Neural cell (in vitro differentiated cells): ENCODE measurements around the gene TMEM258. TPM values are rescaled to one million over a fixed set of nuclear protein-coding genes. Genes with fewer than 3 reads are reported as not detected.

Experiments used
- H2AFZ ChIP-seq: fragments of 200-600, 300-800 bp; sonication (generic), shearing (Covaris generic); 2 replicates; pipeline ENCODE4 v1.6.0; 2014; ENCODE audit warnings: low read depth, mild to moderate bottlenecking, antibody characterized with exemption, low read length, moderate library complexity
- H3F3A ChIP-seq: fragments of 200-600 bp; shearing (Covaris generic); 2 replicates; pipeline ENCODE4 v1.6.1; 2016; ENCODE audit warnings: mild to moderate bottlenecking, moderate library complexity, mixed read lengths, antibody characterized with exemption, low read length; ENCODE audit not compliant: insufficient read depth, poor library complexity, severe bottlenecking
- H3K27ac ChIP-seq: fragments of 200-600, 300-800 bp; sonication (generic), shearing (Covaris generic); 2 replicates; pipeline ENCODE4 v1.5.1; 2014; ENCODE audit warnings: mild to moderate bottlenecking, low read length, moderate library complexity
- H3K27me3 ChIP-seq: fragments of 300-800, 200-600 bp; sonication (generic), shearing (Covaris generic); 2 replicates; pipeline ENCODE4 v1.6.0; 2014; ENCODE audit warnings: mild to moderate bottlenecking, low read depth, low read length, moderate library complexity; ENCODE audit not compliant: insufficient read depth
- H3K36me3 ChIP-seq: fragments of 300-800, 200-600 bp; sonication (generic), shearing (Covaris generic); 2 replicates; pipeline ENCODE4 v1.5.1; 2014; ENCODE audit warnings: mild to moderate bottlenecking, antibody characterized with exemption, low read length, moderate library complexity; ENCODE audit not compliant: insufficient read depth
- H3K4me2 ChIP-seq: fragments of 300-800, 200-600 bp; sonication (generic), shearing (Covaris generic); 2 replicates; pipeline ENCODE4 v1.6.0; 2014; ENCODE audit warnings: mild to moderate bottlenecking, low read length
- H3K4me3 ChIP-seq: fragments of 300-800, 200-600 bp; sonication (generic), shearing (Covaris generic); 2 replicates; pipeline ENCODE4 v1.5.1; 2014; ENCODE audit warnings: mild to moderate bottlenecking, low read length, moderate library complexity
- H3K79me2 ChIP-seq: fragments of 200-600 bp; shearing (Covaris generic); replicated peaks from 2 replicates; pipeline ENCODE4 v1.6.0; 2014; ENCODE audit warnings: mild to moderate bottlenecking, low read length, moderate library complexity; ENCODE audit not compliant: insufficient read depth
- H3K9ac ChIP-seq: fragments of 300-800, 200-600 bp; sonication (generic), shearing (Covaris generic); 2 replicates; pipeline ENCODE4 v1.6.1; 2016; ENCODE audit warnings: mild to moderate bottlenecking, low read length, mixed read lengths
- H3K9me2 ChIP-seq: fragments of 200-600 bp; shearing (Covaris generic); 2 replicates; pipeline ENCODE4 v1.6.1; 2016; ENCODE audit warnings: mild to moderate bottlenecking, low read length, mixed read lengths; ENCODE audit not compliant: insufficient read depth
- H3K9me3 ChIP-seq: fragments of 200-600, 300-800 bp; sonication (generic), shearing (Covaris generic); 2 replicates; pipeline ENCODE4 v1.6.1; 2016; ENCODE audit warnings: mild to moderate bottlenecking, mixed run types, low read length, moderate library complexity, mixed read lengths
- H4K20me1 ChIP-seq: fragments of 200-600 bp; shearing (Covaris generic); 2 replicates; pipeline ENCODE4 v1.6.1; 2016; ENCODE audit warnings: mild to moderate bottlenecking, mixed run types; ENCODE audit not compliant: insufficient read depth
- EP300 ChIP-seq: fragments of 450-650 bp; conservative IDR thresholded peaks from 2 replicates; pipeline ENCODE4 v1.6.1; 2014; ENCODE audit warnings: antibody characterized with exemption, mild to moderate bottlenecking, moderate library complexity; ENCODE audit not compliant: poor library complexity, severe bottlenecking
- EZH2 ChIP-seq: fragments of 200-600, 300-800 bp; shearing (Covaris generic), sonication (generic); IDR thresholded peaks from 2 replicates; pipeline ENCODE4 v1.6.1; 2014; ENCODE audit warnings: antibody characterized with exemption, low read length, borderline replicate concordance, mild to moderate bottlenecking; ENCODE audit not compliant: insufficient read depth, poor library complexity, severe bottlenecking
- MXI1 ChIP-seq: fragments of 450-650 bp; conservative IDR thresholded peaks from 2 replicates; pipeline ENCODE4 v1.6.1; 2014; ENCODE audit warnings: antibody characterized with exemption, mild to moderate bottlenecking; ENCODE audit not compliant: poor library complexity, severe bottlenecking
- POLR2AphosphoS5 ChIP-seq: IDR thresholded peaks from 2 replicates; pipeline ENCODE4 v1.6.1; 2012
- RAD21 ChIP-seq: fragments of 450-650 bp; conservative IDR thresholded peaks from 2 replicates; pipeline ENCODE4 v1.6.1; 2014; ENCODE audit warnings: antibody characterized with exemption, mild to moderate bottlenecking, moderate library complexity
- SMC3 ChIP-seq: fragments of 450-650 bp; conservative IDR thresholded peaks from 2 replicates; pipeline ENCODE4 v1.6.1; 2014; ENCODE audit warnings: antibody characterized with exemption, mild to moderate bottlenecking, moderate library complexity; ENCODE audit not compliant: poor library complexity
- TAF1 ChIP-seq: IDR thresholded peaks from 2 replicates; pipeline ENCODE4 v1.6.1; 2012; ENCODE audit warnings: low read depth
- polyA plus RNA-seq: library from polyadenylated mRNA; depleted of rRNA; stranded (reverse); fragments of >200 nt; gene quantifications from 2 replicates; pipeline ENCODE4 v1.2.3, GENCODE V29; 2014
- TF ChIP-seq, protein P1 (sequence below): IDR thresholded peaks from 2 replicates; pipeline ENCODE4 v1.6.1; 2012; ENCODE audit warnings: borderline replicate concordance
- TF ChIP-seq, protein P2 (sequence below): fragments of 450-650 bp; IDR thresholded peaks from 2 replicates; pipeline ENCODE4 v1.5.1; 2014; ENCODE audit warnings: antibody characterized with exemption, mild to moderate bottlenecking, moderate library complexity; ENCODE audit not compliant: poor library complexity, severe bottlenecking

Gene TMEM258
- polyA plus RNA-seq, 1 donor from 2014 or later = 134 TPM

DNA sequence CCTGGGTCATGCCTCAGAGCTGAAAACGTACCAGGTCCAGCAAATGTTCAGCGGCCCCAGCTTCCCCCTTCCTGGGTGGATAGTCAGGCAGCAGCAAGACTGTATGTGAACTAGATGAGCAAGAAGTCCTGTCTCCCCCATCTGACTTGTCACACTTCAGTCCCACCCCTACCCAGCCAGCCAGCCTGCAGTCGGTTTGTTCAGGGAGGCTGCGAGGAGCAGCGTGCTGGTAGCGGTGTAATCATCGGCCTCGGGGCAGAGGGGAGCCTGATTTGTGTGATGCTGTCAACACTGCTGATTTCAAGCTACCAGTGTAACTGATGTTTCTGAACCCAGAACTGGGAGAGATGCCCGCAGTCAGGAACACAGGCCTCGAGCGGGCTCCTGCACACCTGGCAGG, 9.6 kb downstream of the TMEM258 start:
- Histone ChIP-seq H3K9me3 (no peaks in the 10 kb centered on the region), H2AFZ (no peak overlapping the region), H4K20me1 (no peaks in the 10 kb centered on the region), H3K9me2 (no peaks in the 10 kb centered on the region), H3K4me2 (no peak overlapping the region), H3K27ac (no peak overlapping the region), H3K36me3 (no peaks in the 10 kb centered on the region), H3K4me3 (no peak overlapping the region), H3K9ac (no peak overlapping the region), H3K79me2 (no peaks in the 10 kb centered on the region), H3K27me3 (no peaks in the 10 kb centered on the region), H3F3A (no peaks in the 10 kb centered on the region)
- TF ChIP-seq, protein P1, sequence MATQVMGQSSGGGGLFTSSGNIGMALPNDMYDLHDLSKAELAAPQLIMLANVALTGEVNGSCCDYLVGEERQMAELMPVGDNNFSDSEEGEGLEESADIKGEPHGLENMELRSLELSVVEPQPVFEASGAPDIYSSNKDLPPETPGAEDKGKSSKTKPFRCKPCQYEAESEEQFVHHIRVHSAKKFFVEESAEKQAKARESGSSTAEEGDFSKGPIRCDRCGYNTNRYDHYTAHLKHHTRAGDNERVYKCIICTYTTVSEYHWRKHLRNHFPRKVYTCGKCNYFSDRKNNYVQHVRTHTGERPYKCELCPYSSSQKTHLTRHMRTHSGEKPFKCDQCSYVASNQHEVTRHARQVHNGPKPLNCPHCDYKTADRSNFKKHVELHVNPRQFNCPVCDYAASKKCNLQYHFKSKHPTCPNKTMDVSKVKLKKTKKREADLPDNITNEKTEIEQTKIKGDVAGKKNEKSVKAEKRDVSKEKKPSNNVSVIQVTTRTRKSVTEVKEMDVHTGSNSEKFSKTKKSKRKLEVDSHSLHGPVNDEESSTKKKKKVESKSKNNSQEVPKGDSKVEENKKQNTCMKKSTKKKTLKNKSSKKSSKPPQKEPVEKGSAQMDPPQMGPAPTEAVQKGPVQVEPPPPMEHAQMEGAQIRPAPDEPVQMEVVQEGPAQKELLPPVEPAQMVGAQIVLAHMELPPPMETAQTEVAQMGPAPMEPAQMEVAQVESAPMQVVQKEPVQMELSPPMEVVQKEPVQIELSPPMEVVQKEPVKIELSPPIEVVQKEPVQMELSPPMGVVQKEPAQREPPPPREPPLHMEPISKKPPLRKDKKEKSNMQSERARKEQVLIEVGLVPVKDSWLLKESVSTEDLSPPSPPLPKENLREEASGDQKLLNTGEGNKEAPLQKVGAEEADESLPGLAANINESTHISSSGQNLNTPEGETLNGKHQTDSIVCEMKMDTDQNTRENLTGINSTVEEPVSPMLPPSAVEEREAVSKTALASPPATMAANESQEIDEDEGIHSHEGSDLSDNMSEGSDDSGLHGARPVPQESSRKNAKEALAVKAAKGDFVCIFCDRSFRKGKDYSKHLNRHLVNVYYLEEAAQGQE = no peak
- TF ChIP-seq EP300 = no peak
- TF ChIP-seq TAF1 = no peak
- no peak for TF ChIP-seq SMC3
- no peak for TF ChIP-seq EZH2

DNA sequence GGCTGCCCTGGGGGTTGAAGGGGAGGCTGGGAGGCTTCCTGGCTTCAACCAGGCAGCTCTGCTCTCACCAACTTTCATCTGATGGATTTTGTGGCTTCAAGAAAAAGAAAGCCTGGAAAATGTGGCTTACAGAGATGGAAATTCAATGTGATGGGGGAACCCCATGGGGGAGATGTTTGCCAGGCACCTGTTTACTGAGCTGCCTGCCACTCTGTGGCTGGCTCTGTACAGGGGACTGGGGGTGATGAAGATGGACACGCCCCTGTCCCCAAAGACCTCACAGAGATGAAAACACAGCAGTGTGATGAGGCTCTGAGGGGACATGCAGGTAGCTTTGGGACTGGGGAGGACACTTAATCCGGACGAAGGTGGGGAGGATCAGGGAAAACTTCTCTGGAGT, 10.1 kb downstream of the TMEM258 start:
- TF ChIP-seq, protein P2, sequence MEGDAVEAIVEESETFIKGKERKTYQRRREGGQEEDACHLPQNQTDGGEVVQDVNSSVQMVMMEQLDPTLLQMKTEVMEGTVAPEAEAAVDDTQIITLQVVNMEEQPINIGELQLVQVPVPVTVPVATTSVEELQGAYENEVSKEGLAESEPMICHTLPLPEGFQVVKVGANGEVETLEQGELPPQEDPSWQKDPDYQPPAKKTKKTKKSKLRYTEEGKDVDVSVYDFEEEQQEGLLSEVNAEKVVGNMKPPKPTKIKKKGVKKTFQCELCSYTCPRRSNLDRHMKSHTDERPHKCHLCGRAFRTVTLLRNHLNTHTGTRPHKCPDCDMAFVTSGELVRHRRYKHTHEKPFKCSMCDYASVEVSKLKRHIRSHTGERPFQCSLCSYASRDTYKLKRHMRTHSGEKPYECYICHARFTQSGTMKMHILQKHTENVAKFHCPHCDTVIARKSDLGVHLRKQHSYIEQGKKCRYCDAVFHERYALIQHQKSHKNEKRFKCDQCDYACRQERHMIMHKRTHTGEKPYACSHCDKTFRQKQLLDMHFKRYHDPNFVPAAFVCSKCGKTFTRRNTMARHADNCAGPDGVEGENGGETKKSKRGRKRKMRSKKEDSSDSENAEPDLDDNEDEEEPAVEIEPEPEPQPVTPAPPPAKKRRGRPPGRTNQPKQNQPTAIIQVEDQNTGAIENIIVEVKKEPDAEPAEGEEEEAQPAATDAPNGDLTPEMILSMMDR = no peak
- TF ChIP-seq SMC3 = no peak
- Histone ChIP-seq H3K9ac (no peak overlapping the region), H3F3A (no peaks in the 10 kb centered on the region), H3K9me3 (no peaks in the 10 kb centered on the region), H3K9me2 (no peaks in the 10 kb centered on the region), H3K4me2 (no peak overlapping the region), H3K79me2 (no peaks in the 10 kb centered on the region), H3K27me3 (no peaks in the 10 kb centered on the region), H3K36me3 (no peaks in the 10 kb centered on the region), H2AFZ (no peak overlapping the region), H3K4me3 (no peak overlapping the region), H4K20me1 (no peaks in the 10 kb centered on the region), H3K27ac (no peak overlapping the region)

DNA sequence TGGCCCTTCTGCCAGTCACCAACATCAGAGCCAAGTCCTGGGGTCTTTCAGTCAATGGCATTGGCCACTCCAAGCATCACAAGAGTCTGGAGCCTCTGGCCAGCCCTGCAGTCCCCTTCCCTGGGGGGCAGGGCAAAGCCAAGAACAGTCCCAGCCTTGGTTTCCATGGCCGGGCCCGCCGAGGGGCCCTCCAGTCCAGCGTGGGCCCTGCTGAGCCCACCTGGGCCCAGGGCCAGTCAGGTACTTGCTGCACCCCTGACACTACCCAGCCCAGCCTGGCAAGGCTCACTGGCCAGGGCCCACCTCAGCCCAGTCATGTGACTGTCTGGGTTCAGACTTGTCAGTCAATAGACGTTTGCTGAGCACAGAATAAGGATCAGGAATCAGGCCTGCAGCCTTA, 10.8 kb downstream of the TMEM258 start:
- Histone ChIP-seq H3K27ac (no peak overlapping the region), H3K9me3 (no peaks in the 10 kb centered on the region), H3K79me2 (no peaks in the 10 kb centered on the region), H2AFZ (no peak overlapping the region), H4K20me1 (no peaks in the 10 kb centered on the region), H3K4me2 (no peak overlapping the region), H3K27me3 (no peaks in the 10 kb centered on the region), H3K4me3 (no peak overlapping the region), H3K9ac (no peak overlapping the region), H3K9me2 (no peaks in the 10 kb centered on the region), H3K36me3 (no peaks in the 10 kb centered on the region), H3F3A (no peaks in the 10 kb centered on the region)
- TF ChIP-seq EP300 (no peak), SMC3 (no peak), RAD21 (no peak), EZH2 (no peak), POLR2AphosphoS5 (no peak), TAF1 (no peak), MXI1 (no peak)
- TF ChIP-seq, protein P2 = no peak
- TF ChIP-seq, protein P1 = no peak
